Measurements from ENCODE around the gene NOX3.

DNA sequence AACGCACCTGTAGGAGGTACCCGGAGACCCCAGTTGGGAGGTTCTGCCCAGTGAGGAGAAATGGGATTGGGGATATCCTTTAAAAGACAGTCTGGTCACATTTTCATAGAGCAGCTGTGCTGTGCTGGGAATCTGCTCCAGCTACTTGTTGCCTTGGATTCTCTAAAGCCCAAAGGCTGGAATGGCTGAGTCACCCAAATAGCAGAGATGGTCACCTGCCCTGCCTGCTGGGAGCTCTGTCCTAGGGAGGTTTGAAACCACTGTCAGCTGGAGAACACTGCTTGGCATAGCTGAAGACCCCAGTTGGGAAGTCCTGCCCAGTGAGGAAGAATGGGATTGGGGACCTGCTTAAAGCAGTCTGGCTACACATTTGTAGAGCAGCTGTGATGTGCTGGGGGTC lies 106.5 kb downstream of the NOX3 start:
- TF ChIP-seq POLR2A (IDR thresholded peaks at IDR 0.05): no peak
- TF ChIP-seq, protein P1, sequence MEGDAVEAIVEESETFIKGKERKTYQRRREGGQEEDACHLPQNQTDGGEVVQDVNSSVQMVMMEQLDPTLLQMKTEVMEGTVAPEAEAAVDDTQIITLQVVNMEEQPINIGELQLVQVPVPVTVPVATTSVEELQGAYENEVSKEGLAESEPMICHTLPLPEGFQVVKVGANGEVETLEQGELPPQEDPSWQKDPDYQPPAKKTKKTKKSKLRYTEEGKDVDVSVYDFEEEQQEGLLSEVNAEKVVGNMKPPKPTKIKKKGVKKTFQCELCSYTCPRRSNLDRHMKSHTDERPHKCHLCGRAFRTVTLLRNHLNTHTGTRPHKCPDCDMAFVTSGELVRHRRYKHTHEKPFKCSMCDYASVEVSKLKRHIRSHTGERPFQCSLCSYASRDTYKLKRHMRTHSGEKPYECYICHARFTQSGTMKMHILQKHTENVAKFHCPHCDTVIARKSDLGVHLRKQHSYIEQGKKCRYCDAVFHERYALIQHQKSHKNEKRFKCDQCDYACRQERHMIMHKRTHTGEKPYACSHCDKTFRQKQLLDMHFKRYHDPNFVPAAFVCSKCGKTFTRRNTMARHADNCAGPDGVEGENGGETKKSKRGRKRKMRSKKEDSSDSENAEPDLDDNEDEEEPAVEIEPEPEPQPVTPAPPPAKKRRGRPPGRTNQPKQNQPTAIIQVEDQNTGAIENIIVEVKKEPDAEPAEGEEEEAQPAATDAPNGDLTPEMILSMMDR (IDR thresholded peaks at IDR 0.05): no peak
